GM10847 (cell line): ENCODE measurements around the gene C1QTNF5.

Experiments
- POLR2A ChIP-seq: IDR thresholded peaks from 2 replicates; pipeline ENCODE4 v1.6.1; 2011; ENCODE audit not compliant: insufficient read length; ENCODE audit errors: extremely low read depth

The C1QTNF5 gene, protein sequence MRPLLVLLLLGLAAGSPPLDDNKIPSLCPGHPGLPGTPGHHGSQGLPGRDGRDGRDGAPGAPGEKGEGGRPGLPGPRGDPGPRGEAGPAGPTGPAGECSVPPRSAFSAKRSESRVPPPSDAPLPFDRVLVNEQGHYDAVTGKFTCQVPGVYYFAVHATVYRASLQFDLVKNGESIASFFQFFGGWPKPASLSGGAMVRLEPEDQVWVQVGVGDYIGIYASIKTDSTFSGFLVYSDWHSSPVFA

DNA sequence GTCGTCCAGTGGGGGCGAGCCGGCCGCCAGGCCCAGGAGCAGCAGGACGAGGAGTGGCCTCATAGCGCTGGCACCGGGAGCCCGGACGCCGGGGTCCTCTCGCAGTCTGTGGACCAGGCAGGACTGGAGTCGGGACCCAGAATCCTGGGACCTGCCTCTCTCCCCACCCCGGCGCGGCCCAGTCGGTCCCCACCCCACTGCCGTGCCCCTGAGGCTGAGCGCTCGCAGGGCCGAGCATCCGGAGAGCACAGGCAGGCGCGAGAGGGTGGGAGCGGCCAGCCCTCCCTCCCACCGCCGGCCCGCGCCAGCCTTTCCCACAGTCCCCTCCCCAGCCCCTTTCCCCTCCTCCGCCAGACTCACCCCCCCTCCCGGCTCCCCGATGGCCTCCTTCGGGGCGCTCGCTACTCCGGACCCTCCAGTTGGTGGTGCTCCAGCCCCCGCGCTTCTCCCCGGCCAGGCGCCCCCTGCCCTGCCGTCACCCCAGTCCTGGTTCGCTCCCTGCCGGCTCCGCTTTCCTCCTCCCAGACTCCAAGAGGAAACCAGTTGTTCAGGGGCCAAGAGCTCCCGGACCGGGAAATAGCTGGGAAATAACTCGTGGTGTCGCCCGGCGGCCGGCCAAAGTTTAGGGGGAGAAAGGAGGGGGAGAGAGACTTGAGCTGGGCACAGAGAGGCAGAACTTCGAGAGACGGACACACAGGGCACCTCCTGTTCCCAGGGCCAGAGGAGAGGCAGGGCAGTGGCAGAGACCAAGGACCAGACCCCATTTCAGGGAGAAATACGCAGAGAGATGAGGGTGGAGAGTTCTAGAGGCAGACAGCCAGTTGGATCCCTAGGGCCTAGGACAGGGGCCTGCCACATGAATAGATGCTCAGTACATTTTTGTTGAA is at the start of gene C1QTNF5:
Gene C1QTNF5 (minus strand): TSS at position 549 of the 887 bp plus-strand sequence. CDS start 486 bp downstream, at position 63.
- no peak for TF ChIP-seq POLR2A

- TF ChIP-seq POLR2A, result no peak
Observed at GRCh38 chr11:119389611-119390254, 49.0 kb upstream of the C1QTNF5 start.

DNA sequence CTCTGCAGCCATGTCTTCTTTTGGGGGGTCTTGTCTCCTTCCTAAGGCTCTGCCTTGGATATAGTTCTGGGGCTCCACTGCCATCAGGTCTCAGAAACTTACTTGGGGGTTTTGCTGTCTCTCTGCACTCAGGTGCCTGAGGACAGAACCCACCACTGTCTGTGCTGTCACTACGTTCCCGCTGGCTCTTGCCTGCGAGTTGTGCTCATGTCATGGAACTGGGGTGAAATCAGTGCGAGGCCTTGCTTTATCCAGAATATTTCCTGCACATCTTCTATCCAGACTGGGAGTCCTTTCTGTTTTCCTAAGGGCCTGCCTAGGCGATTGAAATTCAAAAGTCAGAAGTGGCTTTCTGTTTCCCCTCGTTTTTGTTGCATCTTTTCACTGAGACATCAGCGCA is 47.4 kb upstream of the C1QTNF5 start:
- no peak for TF ChIP-seq POLR2A

- no peak for TF ChIP-seq POLR2A
Observed at GRCh38 chr11:119384332-119384731, 43.6 kb upstream of the C1QTNF5 start.

DNA sequence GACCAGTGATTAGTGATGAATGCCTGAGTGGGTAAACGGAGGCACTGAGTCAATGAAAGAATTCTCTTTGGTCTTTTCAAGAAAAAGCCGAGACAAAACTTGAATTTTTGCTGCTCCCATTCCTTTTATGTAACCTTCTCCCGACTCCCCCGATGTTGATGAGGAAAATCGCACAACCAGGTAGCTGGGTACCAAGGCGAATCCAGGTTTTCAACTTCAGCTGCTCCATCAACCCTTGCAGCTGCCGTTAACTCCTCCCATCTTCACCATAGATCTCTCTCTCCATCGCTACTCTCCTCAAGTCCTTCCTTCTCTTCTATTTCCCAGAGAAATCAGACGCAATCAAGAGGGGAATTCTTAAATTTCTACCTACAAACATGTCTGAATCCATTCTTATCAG is 41.4 kb upstream of the C1QTNF5 start:
- TF ChIP-seq POLR2A, result no peak

- no peak for TF ChIP-seq POLR2A
Observed at GRCh38 chr11:119381181-119381988, 40.7 kb upstream of the C1QTNF5 start, which contains the start of gene USP2. TSS of gene USP2 (minus strand) at chr11:119381690. CDS start at chr11:119373480, 8,210 bp downstream.

- no peak for TF ChIP-seq POLR2A
Observed at GRCh38 chr11:119380827-119381180, 40.1 kb upstream of the C1QTNF5 start.

GRCh38 chr11:119380160-119380826 is 39.6 kb upstream of the C1QTNF5 start:
- no peak for TF ChIP-seq POLR2A

GRCh38 chr11:119378851-119379465 is 38.3 kb upstream of the C1QTNF5 start:
- TF ChIP-seq POLR2A, result no peak

GRCh38 chr11:119377961-119378667 is 37.4 kb upstream of the C1QTNF5 start:
- no peak for TF ChIP-seq POLR2A

DNA sequence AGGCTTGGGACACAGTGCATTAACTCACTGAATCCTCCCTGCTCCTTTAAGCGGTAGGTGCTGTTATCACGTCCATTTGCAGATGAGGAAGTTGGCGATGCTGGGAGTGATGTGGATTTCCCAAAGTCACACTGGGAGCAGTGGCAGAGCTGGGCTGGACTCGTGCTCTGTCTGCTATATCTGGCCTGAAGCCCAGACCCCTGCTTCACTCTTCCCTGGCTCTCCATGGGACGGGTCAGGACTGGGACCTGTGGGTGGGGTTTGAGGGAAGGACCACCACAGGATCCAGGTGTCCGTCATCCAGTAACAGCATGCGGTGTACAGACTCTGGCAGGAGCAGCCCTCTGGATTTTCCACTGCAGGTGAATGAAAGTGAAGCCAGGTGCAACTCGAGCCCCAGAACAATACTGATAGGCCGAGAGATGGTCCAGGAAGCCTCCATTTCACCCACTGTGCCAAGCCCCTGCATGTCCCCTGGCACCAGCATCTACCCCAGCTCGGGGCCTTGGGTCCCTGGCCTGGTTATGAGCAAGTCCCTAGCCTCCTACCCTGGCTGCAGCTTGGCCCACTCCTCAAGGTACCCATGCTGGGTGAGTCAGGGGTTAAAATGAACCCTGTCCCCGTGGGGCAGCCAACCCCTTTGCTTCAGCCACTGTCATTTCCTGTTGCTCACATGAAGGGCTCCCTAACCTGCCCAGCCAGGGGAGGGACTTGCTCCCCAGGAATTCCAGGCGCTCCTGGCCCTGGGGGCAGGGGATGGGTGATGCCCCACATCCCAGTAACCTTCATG is 36.6 kb upstream of the C1QTNF5 start:
- no peak for TF ChIP-seq POLR2A

DNA sequence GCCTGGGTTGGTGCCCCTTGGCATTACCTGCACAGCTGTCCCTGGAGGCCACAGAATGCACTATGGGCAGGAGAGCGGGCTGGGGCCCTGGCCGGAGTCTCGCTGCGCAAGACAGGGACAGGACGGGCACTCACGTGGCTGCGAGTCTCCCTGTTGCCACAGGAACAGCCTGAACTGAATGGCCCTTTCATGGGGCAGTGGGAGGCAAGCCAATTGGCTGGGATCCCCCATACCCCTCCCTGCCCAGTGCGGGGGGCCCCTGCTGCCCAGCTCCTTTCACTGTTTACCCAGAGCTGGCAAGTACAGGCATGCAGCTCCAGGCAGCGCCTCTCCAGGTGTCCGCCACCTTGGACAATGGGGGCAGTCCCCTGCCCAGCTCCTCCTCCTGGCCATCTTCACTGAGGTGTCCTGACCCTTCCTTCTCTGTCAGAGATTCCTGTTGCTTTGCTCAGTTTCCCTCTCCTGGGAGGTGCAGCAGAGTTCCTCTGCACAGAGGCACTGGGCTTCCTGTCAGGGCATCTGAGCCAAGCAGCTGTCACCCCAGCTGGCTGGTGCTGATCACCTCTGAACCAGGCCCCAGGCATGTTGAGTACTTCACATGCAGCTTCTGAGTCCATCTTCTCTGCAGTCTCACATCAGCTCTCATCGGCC is 35.6 kb upstream of the C1QTNF5 start:
- TF ChIP-seq POLR2A, result no peak
